H1 (cell line): ENCODE measurements around the gene MYCBP2. TPM values are rescaled to one million over a fixed set of nuclear protein-coding genes. Genes with fewer than 3 reads are reported as not detected.
A peak's percentile ranks its signal among the peaks of the same experiment; 100 is the strongest.

Source experiments
- CTCF ChIA-PET: fragments of 300-600 bp; sonication (Branson Sonifier 250); formaldehyde crosslinking; loops from one replicate; lab custom pipeline; 2021; ENCODE audit not compliant: partially characterized antibody; lab: Charles Lee
- POLR2A ChIA-PET: fragments of 300-600 bp; sonication (Branson Sonifier 250); formaldehyde crosslinking; loops from one replicate; lab custom pipeline; 2021; ENCODE audit warnings: inconsistent platforms; ENCODE audit not compliant: partially characterized antibody; lab: Charles Lee
- DNase-seq, 2 experiments: peaks; one replicate each; pipeline versions ENCODE4 v3.0.0 to v3.0.0-alpha.2; 2010 to 2022; ENCODE audit warnings: low spot score in 2 of 2, low read depth in 1 of 2, mixed read lengths in 1 of 2
- FAIRE-seq: peaks from 2 replicates; lab custom pipeline; 2011; peaks lifted over from hg19 to GRCh38; lab: Jason Lieb, UNC
- H2AFZ ChIP-seq: 2 replicates; pipeline ENCODE4 v1.8.1; 2012; ENCODE audit warnings: low read length, inconsistent platforms
- H2AK5ac ChIP-seq: 2 replicates; pipeline ENCODE4 v1.6.1; 2013; ENCODE audit warnings: low read depth, low read length
- H2BK120ac ChIP-seq: replicated peaks from 2 replicates; pipeline ENCODE3; 2013; ENCODE audit warnings: low read depth, low read length, inconsistent platforms
- H2BK12ac ChIP-seq: 2 replicates; pipeline ENCODE4 v1.6.1; 2013; ENCODE audit warnings: low read depth, low read length
- H2BK15ac ChIP-seq: 2 replicates; pipeline ENCODE4 v1.6.1; 2013; ENCODE audit warnings: low read length
- H2BK20ac ChIP-seq: 2 replicates; pipeline ENCODE4 v1.6.1; 2013; ENCODE audit warnings: low read length
- H2BK5ac ChIP-seq: 2 replicates; pipeline ENCODE4 v1.6.1; 2013; ENCODE audit warnings: low read depth, low read length
- H3K14ac ChIP-seq: 2 replicates; pipeline ENCODE4 v1.6.1; 2013; ENCODE audit warnings: inconsistent platforms; ENCODE audit not compliant: insufficient read length
- H3K18ac ChIP-seq: 2 replicates; pipeline ENCODE4 v1.6.1; 2013; ENCODE audit warnings: low read length; ENCODE audit errors: extremely low read depth
- H3K23ac ChIP-seq: 2 replicates; pipeline ENCODE4 v1.6.1; 2013; ENCODE audit warnings: inconsistent platforms; ENCODE audit not compliant: insufficient read length
- H3K23me2 ChIP-seq: 2 replicates; pipeline ENCODE4 v1.6.1; 2013; ENCODE audit warnings: low read depth, low read length
- H3K27ac ChIP-seq: 2 replicates; pipeline ENCODE4 v1.6.1; 2011; ENCODE audit warnings: low read depth, low read length, inconsistent platforms
- H3K27me3 ChIP-seq, 4 experiments: replicated peaks in 1 of 4; 1 replicate in 1 of 4; 2 replicates in 3 of 4; pipeline versions ENCODE4 v1.6.1 to v1.8.1; 2011 to 2013; ENCODE audit warnings: low read length in 3 of 4, mild to moderate bottlenecking in 3 of 4, inconsistent platforms in 2 of 4, mixed read lengths in 2 of 4, moderate library complexity in 1 of 4; ENCODE audit not compliant: control insufficient read depth in 3 of 4, insufficient read depth in 3 of 4; ENCODE audit errors: extremely low read depth in 1 of 4
- H3K36me3 ChIP-seq, 4 experiments: 2 replicates each; pipeline versions ENCODE4 v1.6.1 to v1.8.1; 2011 to 2013; ENCODE audit warnings: mild to moderate bottlenecking in 4 of 4, low read length in 3 of 4, moderate library complexity in 2 of 4, control low read depth in 1 of 4, inconsistent platforms in 1 of 4; ENCODE audit not compliant: insufficient read depth in 4 of 4, control insufficient read depth in 2 of 4
- H3K4ac ChIP-seq: replicated peaks from 2 replicates; pipeline ENCODE3; 2013; ENCODE audit warnings: low read length, low read depth, mixed read lengths, inconsistent platforms; ENCODE audit not compliant: insufficient read length
- H3K4me1 ChIP-seq, 4 experiments: replicated peaks in 1 of 4; 1 replicate in 1 of 4; 2 replicates in 3 of 4; pipeline versions ENCODE4 v1.6.1 to v1.8.1; 2011 to 2013; ENCODE audit warnings: low read length in 3 of 4, inconsistent platforms in 2 of 4, mixed read lengths in 1 of 4; ENCODE audit not compliant: insufficient read depth in 4 of 4, control insufficient read depth in 3 of 4
- H3K4me2 ChIP-seq, 2 experiments: 2 replicates each; pipeline versions ENCODE4 v1.6.1 to v1.8.1; 2011 to 2013; ENCODE audit warnings: low read depth in 2 of 2, low read length in 2 of 2, control low read depth in 1 of 2, inconsistent platforms in 1 of 2, mild to moderate bottlenecking in 1 of 2; ENCODE audit not compliant: insufficient read depth in 1 of 2
- H3K4me3 ChIP-seq, 4 experiments: fragments of 200-600, 300-600 bp in 1 of 4; sonication (generic), shearing (Covaris generic), sonication (Bioruptor Twin) in 1 of 4; 2 replicates each; pipeline versions ENCODE4 v1.5.1 to v1.8.1; 2011 to 2016; ENCODE audit warnings: low read length in 4 of 4, low read depth in 3 of 4, control low read depth in 2 of 4, inconsistent platforms in 2 of 4, mild to moderate bottlenecking in 2 of 4, mixed read lengths in 1 of 4, moderate library complexity in 1 of 4; ENCODE audit not compliant: insufficient read depth in 2 of 4; ENCODE audit errors: extremely low read depth in 1 of 4
- H3K56ac ChIP-seq: replicated peaks from 2 replicates; pipeline ENCODE3; 2013; ENCODE audit warnings: low read depth, mild to moderate bottlenecking, mixed read lengths, low read length, inconsistent platforms; ENCODE audit not compliant: insufficient read length
- H3K79me1 ChIP-seq: 2 replicates; pipeline ENCODE4 v1.6.1; 2013; ENCODE audit warnings: low read depth, low read length, control low read depth
- H3K79me2 ChIP-seq, 2 experiments: 2 replicates each; pipeline versions ENCODE4 v1.6.1 to v1.8.1; 2012 to 2013; ENCODE audit warnings: low read length in 2 of 2, mild to moderate bottlenecking in 2 of 2, inconsistent platforms in 1 of 2; ENCODE audit not compliant: insufficient read depth in 2 of 2, control insufficient read depth in 1 of 2
- H3K9ac ChIP-seq, 4 experiments: replicated peaks in 1 of 4; 1 replicate in 1 of 4; 2 replicates in 3 of 4; pipeline versions ENCODE4 v1.6.1 to v1.8.1; 2011 to 2013; ENCODE audit warnings: low read depth in 3 of 4, low read length in 3 of 4, control low read depth in 2 of 4, mild to moderate bottlenecking in 2 of 4, moderate library complexity in 2 of 4, inconsistent platforms in 1 of 4; ENCODE audit errors: extremely low read depth in 1 of 4
- H3K9me3 ChIP-seq, 2 experiments: 2 replicates each; pipeline versions ENCODE4 v1.6.1 to v1.8.1; 2012 to 2013; ENCODE audit warnings: mild to moderate bottlenecking in 2 of 2, moderate library complexity in 2 of 2, control low read depth in 1 of 2, inconsistent platforms in 1 of 2, low read depth in 1 of 2, low read length in 1 of 2, mixed read lengths in 1 of 2; ENCODE audit not compliant: insufficient read depth in 2 of 2
- H4K20me1 ChIP-seq, 2 experiments: replicated peaks in 1 of 2; 2 replicates each; pipeline versions ENCODE3 to v1.8.1; 2011 to 2013; ENCODE audit warnings: inconsistent platforms in 2 of 2, low read length in 2 of 2, mild to moderate bottlenecking in 1 of 2; ENCODE audit not compliant: insufficient read depth in 2 of 2, control insufficient read depth in 1 of 2
- H4K5ac ChIP-seq: 2 replicates; pipeline ENCODE4 v1.6.1; 2013; ENCODE audit warnings: low read length, low read depth, mixed read lengths, inconsistent platforms; ENCODE audit not compliant: insufficient read length
- H4K8ac ChIP-seq: 2 replicates; pipeline ENCODE4 v1.8.0; 2013; ENCODE audit warnings: mild to moderate bottlenecking, moderate library complexity, low read length, inconsistent platforms; ENCODE audit not compliant: insufficient read depth; ENCODE audit errors: extremely low read depth
- H4K91ac ChIP-seq: replicated peaks from 2 replicates; pipeline ENCODE3; 2013; ENCODE audit warnings: low read length, mixed read lengths, inconsistent platforms; ENCODE audit not compliant: insufficient read length
- HDAC2 ChIP-seq, 2 experiments: fragments of 300-600 bp in 1 of 2; sonication (generic) in 1 of 2; IDR thresholded peaks; 2 replicates each; pipeline ENCODE4 v1.6.1; 2011 to 2012; ENCODE audit warnings: low read depth in 2 of 2, low read length in 2 of 2, mild to moderate bottlenecking in 2 of 2, moderate library complexity in 2 of 2, borderline replicate concordance in 1 of 2, inconsistent platforms in 1 of 2
- RAD21 ChIP-seq, 2 experiments: IDR thresholded peaks in 1 of 2; conservative IDR thresholded peaks in 1 of 2; 2 replicates each; pipeline ENCODE4 v1.6.1; 2011; ENCODE audit warnings: low read depth in 2 of 2, low read length in 2 of 2, improper control_type of control experiment in 1 of 2, inconsistent platforms in 1 of 2, mild to moderate bottlenecking in 1 of 2, moderate library complexity in 1 of 2
- WGBS, 2 experiments: shearing (Covaris generic) in 1 of 2; methylation state at CpG; one replicate each; pipeline versions ENCODE4 v1.1.6 to v1.1.7; 2013 to 2015; ENCODE audit warnings: low lambda C conversion rate in 2 of 2, mixed read lengths in 2 of 2, inconsistent platforms in 1 of 2, low coverage in 1 of 2, missing lambda C conversion rate in 1 of 2; ENCODE audit not compliant: insufficient replicate concordance in 2 of 2, insufficient coverage in 1 of 2, insufficient read length in 1 of 2; ENCODE audit errors: extremely low coverage in 1 of 2, missing lambda C conversion rate in 1 of 2; 5-methylcytosine and 5-hydroxymethylcytosine counted together
- polyA plus RNA-seq, 7 experiments: library from polyadenylated mRNA; depleted of rRNA in 3 of 7; stranded (reverse) in 5 of 7; unstranded in 2 of 7; fragments of >200 nt in 5 of 7; fragments of 200-250 nt in 2 of 7; gene quantifications; 1 replicate in 5 of 7; 2 replicates in 1 of 7; 4 replicates in 1 of 7; pipeline versions ENCODE4 v1.2.1 to v1.2.3, GENCODE V29; 2011 to 2013; ENCODE audit warnings: missing spikeins in 2 of 7, mixed read lengths in 2 of 7
- total RNA-seq: library from RNA; stranded (reverse); fragmentation: NEBNext Ultra II Directional; extraction: Animal tissue kit (Norgen Biotek cat#: 25700); gene quantifications from 2 replicates; pipeline ENCODE4 v1.2.1, GENCODE V29; 2021

Gene MYCBP2
- total and polyA plus RNA-seq, 2 of the 8 experiments (the other 6 are each of a cell fraction or from before 2014, with no cell fraction given), result 19.0 to 52.1 TPM

GRCh38 chr13:77056382-77056781 is 270.5 kb downstream of the MYCBP2 start:
- CTCF ChIA-PET, result interaction anchor here (0.5 to 1.3 kb wide), 10 partner anchors 8 to 1423 kb away, joined by 3 to 6 read pairs (median 3); no protein-coding TSS in a partner anchor
- no peak for FAIRE-seq

More at GRCh38 chr13:77056382-77056781, 270.5 kb downstream of the MYCBP2 start:
- H3K36me3 ChIP-seq, result peaks cover 2 to 31% (median 10%) of the 10 kb centered on the region in 4 experiments; a peak in 5 of 8 replicates
- H3K23me2 ChIP-seq, result no peaks in the 10 kb centered on the region
- no peak overlapping the region for H2BK120ac ChIP-seq
- no peaks in the 10 kb centered on the region for H3K27me3 ChIP-seq
- no peak overlapping the region for H3K27ac ChIP-seq
- H3K56ac ChIP-seq, result no peak overlapping the region
- H3K9ac ChIP-seq, result no peak overlapping the region
- no peak for DNase-seq
- H4K8ac ChIP-seq, result no peak overlapping the region
- H2BK12ac ChIP-seq, result no peak overlapping the region
- no peak overlapping the region for H3K14ac ChIP-seq
- no peak overlapping the region for H3K4ac ChIP-seq
- no peak overlapping the region for H3K23ac ChIP-seq
- H2BK15ac ChIP-seq, result no peak overlapping the region
- H3K4me3 ChIP-seq, result no peak overlapping the region
- H2BK20ac ChIP-seq, result no peak overlapping the region
- peaks cover 0 to 4% of the 10 kb centered on the region in 2 experiments for H4K20me1 ChIP-seq
- H3K4me1 ChIP-seq, result no peaks in the 10 kb centered on the region
- H3K79me2 ChIP-seq, result no peaks in the 10 kb centered on the region
- no peak overlapping the region for H3K4me2 ChIP-seq
- H4K91ac ChIP-seq, result no peak overlapping the region
- no peaks in the 10 kb centered on the region for H3K79me1 ChIP-seq
- H3K9me3 ChIP-seq, result no peaks in the 10 kb centered on the region
- POLR2A ChIA-PET, result no interaction called here
- no peak overlapping the region for H2AFZ ChIP-seq
- TF ChIP-seq RAD21 (IDR thresholded peaks at IDR 0.05 in 1 of 2, conservative IDR thresholded peaks at IDR 0.05 in 1 of 2; ENCODE audit: low read depth in 2 of 2, low read length in 2 of 2) (peak in 1 of 2 experiments; percentile 28; a peak in 1 of 4 replicates), HDAC2 (IDR thresholded peaks at IDR 0.05; ENCODE audit: borderline replicate concordance in 1 of 2, low read depth in 2 of 2, low read length in 2 of 2) (no peak)
- H3K18ac ChIP-seq, result no peak overlapping the region
- WGBS, 2 experiments, result 84% methylated on average over 3 of the region's 3 CpGs; no CpG with 5 or more reads in 1 of the 2 experiments
- H2BK5ac ChIP-seq, result no peak overlapping the region
- H2AK5ac ChIP-seq, result no peak overlapping the region
- H4K5ac ChIP-seq, result no peak overlapping the region
